Suprapubic skin (tissue), 3 donors: ENCODE results near the gene VEPH1.

Source experiments
- EP300 ChIP-seq: sonication (generic); formaldehyde crosslinking; IDR thresholded peaks from one replicate; pipeline ENCODE4 v1.6.1; 2017; ENCODE audit warnings: antibody characterized with exemption
- TF ChIP-seq, protein P1 (sequence below), 2 donors: fragments of 200-600 bp in 1 of 2; fragments of 450-650 bp in 1 of 2; sonication (generic) in 1 of 2; IDR thresholded peaks; one replicate each; pipeline ENCODE4 v1.5.1; 2016 to 2019; ENCODE audit warnings: antibody characterized with exemption in 2 of 2, mild to moderate bottlenecking in 1 of 2, moderate library complexity in 1 of 2

GRCh38 chr3:157463816-157464215, 39.4 kb downstream of the VEPH1 start:
- TF ChIP-seq EP300: no peak
- TF ChIP-seq, protein P1, sequence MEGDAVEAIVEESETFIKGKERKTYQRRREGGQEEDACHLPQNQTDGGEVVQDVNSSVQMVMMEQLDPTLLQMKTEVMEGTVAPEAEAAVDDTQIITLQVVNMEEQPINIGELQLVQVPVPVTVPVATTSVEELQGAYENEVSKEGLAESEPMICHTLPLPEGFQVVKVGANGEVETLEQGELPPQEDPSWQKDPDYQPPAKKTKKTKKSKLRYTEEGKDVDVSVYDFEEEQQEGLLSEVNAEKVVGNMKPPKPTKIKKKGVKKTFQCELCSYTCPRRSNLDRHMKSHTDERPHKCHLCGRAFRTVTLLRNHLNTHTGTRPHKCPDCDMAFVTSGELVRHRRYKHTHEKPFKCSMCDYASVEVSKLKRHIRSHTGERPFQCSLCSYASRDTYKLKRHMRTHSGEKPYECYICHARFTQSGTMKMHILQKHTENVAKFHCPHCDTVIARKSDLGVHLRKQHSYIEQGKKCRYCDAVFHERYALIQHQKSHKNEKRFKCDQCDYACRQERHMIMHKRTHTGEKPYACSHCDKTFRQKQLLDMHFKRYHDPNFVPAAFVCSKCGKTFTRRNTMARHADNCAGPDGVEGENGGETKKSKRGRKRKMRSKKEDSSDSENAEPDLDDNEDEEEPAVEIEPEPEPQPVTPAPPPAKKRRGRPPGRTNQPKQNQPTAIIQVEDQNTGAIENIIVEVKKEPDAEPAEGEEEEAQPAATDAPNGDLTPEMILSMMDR (IDR thresholded peaks at IDR 0.05): no peak
